KOPT-K1 (cell line): ENCODE measurements around the gene EML4.

ENCODE experiments used
- H3K27ac ChIP-seq: fragments of 200-600 bp; sonication (generic); 2 replicates; pipeline ENCODE4 v1.5.1; 2016; ENCODE audit warnings: antibody characterized with exemption, mild to moderate bottlenecking, low read depth, low read length; ENCODE audit not compliant: poor library complexity, severe bottlenecking
- H3K36me3 ChIP-seq: fragments of 200-600 bp; sonication (generic); 2 replicates; pipeline ENCODE4 v1.5.1; 2017; ENCODE audit warnings: antibody characterized with exemption, mild to moderate bottlenecking, low read length, moderate library complexity; ENCODE audit not compliant: insufficient read depth
- H3K9me3 ChIP-seq: fragments of 200-600 bp; sonication (generic); 2 replicates; pipeline ENCODE4 v1.5.1; 2017; ENCODE audit warnings: antibody characterized with exemption, low read length, mild to moderate bottlenecking; ENCODE audit not compliant: insufficient read depth, poor library complexity, severe bottlenecking

EML4 gene

GRCh38 chr2:42214669-42215068, 45.5 kb downstream of the EML4 start:
- Histone ChIP-seq H3K36me3 (no peaks in the 10 kb centered on the region), H3K27ac (no peak overlapping the region), H3K9me3 (no peaks in the 10 kb centered on the region)

GRCh38 chr2:42216694-42217093, 47.5 kb downstream of the EML4 start:
- Histone ChIP-seq H3K27ac (no peak overlapping the region), H3K9me3 (no peaks in the 10 kb centered on the region), H3K36me3 (no peaks in the 10 kb centered on the region)

- no peaks in the 10 kb centered on the region for H3K9me3 ChIP-seq
- no peak overlapping the region for H3K27ac ChIP-seq
- no peaks in the 10 kb centered on the region for H3K36me3 ChIP-seq
Observed at GRCh38 chr2:42217307-42217706, 48.2 kb downstream of the EML4 start.

DNA sequence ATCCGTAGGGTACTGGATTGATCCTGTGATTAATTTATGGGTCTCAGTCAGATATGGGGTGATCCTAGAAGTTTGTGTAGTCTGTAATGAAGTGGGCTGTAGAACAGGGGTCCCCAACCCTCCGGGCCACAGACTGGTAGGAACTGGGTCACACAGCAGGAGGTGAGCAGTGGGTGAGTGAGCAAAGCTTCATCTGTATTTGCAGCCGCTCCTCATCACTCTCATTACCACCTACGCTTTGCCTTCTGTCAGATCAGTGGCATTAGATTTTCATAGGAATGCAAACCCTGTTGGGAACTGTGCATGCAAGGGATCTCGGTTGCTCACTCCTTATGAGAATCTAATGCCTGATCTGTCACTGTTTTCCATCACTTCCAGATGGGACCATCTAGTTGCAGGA, 48.8 kb downstream of the EML4 start:
- Histone ChIP-seq H3K9me3 (no peaks in the 10 kb centered on the region), H3K27ac (no peak overlapping the region)

DNA sequence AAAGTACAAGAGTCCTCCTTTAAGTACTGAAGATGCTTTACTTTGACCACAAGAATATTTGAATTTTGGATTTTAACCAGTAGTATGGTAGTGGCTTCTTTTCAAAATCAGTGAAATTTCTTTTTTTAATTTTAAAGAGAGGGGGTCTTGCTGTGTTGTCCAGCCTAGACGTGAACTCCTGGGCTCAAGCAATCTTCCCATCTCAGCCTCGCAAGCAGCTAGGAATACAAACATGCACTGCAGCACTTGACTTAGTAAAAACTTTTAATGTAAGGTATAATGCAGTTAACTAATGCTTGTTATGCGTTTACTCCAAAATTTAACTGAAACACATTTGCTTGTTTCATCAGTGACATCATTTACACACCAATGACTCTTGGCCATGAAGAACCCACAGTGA, 49.6 kb downstream of the EML4 start:
- no peaks in the 10 kb centered on the region for H3K9me3 ChIP-seq
- no peaks in the 10 kb centered on the region for H3K36me3 ChIP-seq
- no peak overlapping the region for H3K27ac ChIP-seq

More for the DNA sequence above, 48.8 kb downstream of the EML4 start:
- H3K36me3 ChIP-seq: no peaks in the 10 kb centered on the region

GRCh38 chr2:42219160-42219559, 50.0 kb downstream of the EML4 start:
- Histone ChIP-seq H3K27ac (no peak overlapping the region), H3K36me3 (no peaks in the 10 kb centered on the region), H3K9me3 (no peaks in the 10 kb centered on the region)

- Histone ChIP-seq H3K9me3 (no peaks in the 10 kb centered on the region), H3K27ac (no peak overlapping the region), H3K36me3 (no peaks in the 10 kb centered on the region)
Observed at GRCh38 chr2:42220566-42220965, 51.4 kb downstream of the EML4 start.

DNA sequence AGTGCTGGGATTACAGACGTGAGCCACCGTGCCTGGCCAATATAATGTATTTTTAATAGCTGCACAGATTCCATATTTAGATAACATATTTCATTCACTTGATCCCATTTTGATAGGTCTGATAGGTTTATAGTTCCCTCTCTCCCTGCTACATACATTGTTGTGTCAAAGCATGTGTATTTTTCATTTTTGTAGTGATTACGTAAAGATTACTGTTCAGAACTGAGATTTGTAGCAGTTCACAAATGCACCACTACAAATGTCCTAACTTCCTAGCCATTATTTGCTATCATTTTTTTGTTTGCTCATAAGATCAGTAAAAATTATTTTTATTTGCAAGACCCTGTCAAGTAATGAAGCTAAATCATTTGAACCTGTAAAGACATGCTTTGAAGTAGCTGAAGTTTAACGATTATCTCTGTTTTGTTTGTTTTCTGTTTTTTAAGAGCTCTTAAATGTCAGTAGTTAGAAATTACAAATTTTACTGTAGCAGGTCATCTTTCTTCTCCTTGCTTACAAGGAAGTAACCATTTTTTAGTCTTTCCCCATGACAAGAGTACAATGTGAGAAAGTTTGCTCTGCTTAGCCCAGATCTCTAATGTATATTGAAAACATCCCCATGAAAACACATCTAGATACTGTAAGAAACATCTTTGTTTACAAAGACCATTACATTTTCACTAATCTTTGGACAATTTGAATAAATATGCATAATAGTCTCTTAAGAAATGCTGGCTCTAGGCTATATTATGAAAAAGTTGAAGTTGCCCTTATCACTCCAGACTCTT, 54.1 kb downstream of the EML4 start:
- no peak overlapping the region for H3K27ac ChIP-seq
- no peaks in the 10 kb centered on the region for H3K9me3 ChIP-seq
- H3K36me3 ChIP-seq: no peaks in the 10 kb centered on the region

GRCh38 chr2:42223855-42224268, 54.7 kb downstream of the EML4 start:
- no peaks in the 10 kb centered on the region for H3K36me3 ChIP-seq
- no peaks in the 10 kb centered on the region for H3K9me3 ChIP-seq
- no peak overlapping the region for H3K27ac ChIP-seq

- no peaks in the 10 kb centered on the region for H3K9me3 ChIP-seq
- no peak overlapping the region for H3K27ac ChIP-seq
- no peaks in the 10 kb centered on the region for H3K36me3 ChIP-seq
Observed at GRCh38 chr2:42224422-42225067, 55.4 kb downstream of the EML4 start.

DNA sequence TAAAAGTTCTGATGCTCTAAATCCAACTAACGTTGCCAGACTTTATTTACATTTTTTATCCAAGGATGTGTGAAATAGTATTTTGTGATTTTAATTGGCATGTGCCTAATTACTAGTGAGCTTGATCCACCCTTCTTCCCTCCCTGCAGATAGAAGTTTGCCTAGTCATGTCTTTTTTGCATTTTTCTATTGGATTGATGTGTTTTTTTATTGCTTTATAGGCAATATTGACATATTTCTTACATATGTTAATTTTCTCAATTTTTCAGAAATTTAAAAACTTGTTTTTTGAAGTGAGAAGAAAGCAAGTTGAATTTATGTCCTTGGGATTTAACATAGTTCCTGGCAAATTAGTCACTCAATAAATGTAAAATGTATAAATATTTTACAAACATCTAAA, 56.4 kb downstream of the EML4 start:
- no peak overlapping the region for H3K27ac ChIP-seq
- no peaks in the 10 kb centered on the region for H3K9me3 ChIP-seq

GRCh38 chr2:42227491-42227890, 58.3 kb downstream of the EML4 start:
- H3K9me3 ChIP-seq: no peaks in the 10 kb centered on the region
- no peak overlapping the region for H3K27ac ChIP-seq
- no peaks in the 10 kb centered on the region for H3K36me3 ChIP-seq

More for the DNA sequence above, 56.4 kb downstream of the EML4 start:
- no peaks in the 10 kb centered on the region for H3K36me3 ChIP-seq

GRCh38 chr2:42228101-42228500, 58.9 kb downstream of the EML4 start:
- Histone ChIP-seq H3K36me3 (no peaks in the 10 kb centered on the region), H3K9me3 (no peaks in the 10 kb centered on the region), H3K27ac (no peak overlapping the region)

- Histone ChIP-seq H3K27ac (no peak overlapping the region), H3K36me3 (no peaks in the 10 kb centered on the region), H3K9me3 (no peaks in the 10 kb centered on the region)
Observed at GRCh38 chr2:42229949-42230348, 60.8 kb downstream of the EML4 start.

DNA sequence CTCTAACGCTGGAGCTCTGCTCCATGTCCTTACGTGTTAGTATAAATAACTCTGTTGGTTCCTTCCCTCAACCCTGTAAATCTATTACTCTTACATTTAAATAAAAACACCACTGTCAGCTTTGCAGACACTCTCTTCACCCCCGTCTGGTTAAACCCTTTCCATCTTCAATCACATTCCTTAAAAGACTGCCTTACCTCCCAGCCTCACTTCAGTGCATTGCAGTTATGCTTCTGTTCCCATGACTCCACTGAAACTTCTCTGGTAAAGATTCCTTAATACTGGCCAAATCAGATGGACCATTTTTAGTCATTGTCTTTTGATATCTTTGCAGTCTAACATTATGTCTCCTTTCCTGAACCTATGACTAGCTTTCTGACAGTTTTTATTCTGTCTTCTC, 61.7 kb downstream of the EML4 start:
- no peaks in the 10 kb centered on the region for H3K9me3 ChIP-seq
- H3K36me3 ChIP-seq: no peaks in the 10 kb centered on the region
- no peak overlapping the region for H3K27ac ChIP-seq

- no peaks in the 10 kb centered on the region for H3K36me3 ChIP-seq
- H3K27ac ChIP-seq: no peak overlapping the region
- no peaks in the 10 kb centered on the region for H3K9me3 ChIP-seq
Observed at GRCh38 chr2:42232024-42232423, 62.9 kb downstream of the EML4 start.
